ENCODE results near the gene HPSE.
A peak's percentile ranks its signal among the peaks of the same experiment; 100 is the strongest.
"Not testable (repeated sequence)": the region's sequence is repeated elsewhere in the genome, so short reads cannot be mapped to it uniquely, and the experiment has no call there.

HPSE gene

GRCh38 chr4:83283181-83283580 lies 51.5 kb downstream of the HPSE start:
- no peak for DNase-seq (ENCODE audit: low spot score)

GRCh38 chr4:83282049-83282535 lies 52.6 kb downstream of the HPSE start:
- peak; percentile 56 for DNase-seq (ENCODE audit: low spot score)

- no peak for DNase-seq (ENCODE audit: low spot score)
These were observed 53.3 kb downstream of the HPSE start for GRCh38 chr4:83281307-83281706.

- DNase-seq (ENCODE audit: low spot score), result no peak
These were observed 58.2 kb downstream of the HPSE start for GRCh38 chr4:83276299-83277040.

GRCh38 chr4:83273926-83274325 lies 60.7 kb downstream of the HPSE start:
- DNase-seq (ENCODE audit: low spot score), result not testable (repeated sequence)

GRCh38 chr4:83272900-83273299 lies 61.7 kb downstream of the HPSE start:
- DNase-seq (ENCODE audit: low spot score), result no peak

GRCh38 chr4:83269256-83269655 lies 65.4 kb downstream of the HPSE start:
- peak; percentile 22 for DNase-seq (ENCODE audit: low spot score)

- no peak for DNase-seq (ENCODE audit: low spot score)
These were observed 66.2 kb downstream of the HPSE start for GRCh38 chr4:83268491-83268890.

GRCh38 chr4:83267830-83268475 lies 66.7 kb downstream of the HPSE start:
- no peak for DNase-seq (ENCODE audit: low spot score)

- DNase-seq (ENCODE audit: low spot score), result no peak
These were observed 67.4 kb downstream of the HPSE start for GRCh38 chr4:83267121-83267829.

GRCh38 chr4:83266689-83267088 lies 68.0 kb downstream of the HPSE start:
- DNase-seq (ENCODE audit: low spot score), result no peak

- DNase-seq (ENCODE audit: low spot score), result no peak
These were observed 71.5 kb downstream of the HPSE start for GRCh38 chr4:83263106-83263505.

- DNase-seq (ENCODE audit: low spot score), result no peak
These were observed 72.0 kb downstream of the HPSE start for GRCh38 chr4:83262682-83263081.

- DNase-seq (ENCODE audit: low spot score), result no peak
These were observed 73.3 kb downstream of the HPSE start for GRCh38 chr4:83261307-83261706.

- no peak for DNase-seq (ENCODE audit: low spot score)
These were observed 75.1 kb downstream of the HPSE start for GRCh38 chr4:83259586-83259985.

- no peak for DNase-seq (ENCODE audit: low spot score)
These were observed 76.2 kb downstream of the HPSE start for GRCh38 chr4:83258461-83258860.

GRCh38 chr4:83257811-83258210 lies 76.8 kb downstream of the HPSE start:
- DNase-seq (ENCODE audit: low spot score), result no peak

GRCh38 chr4:83255584-83255983 lies 79.1 kb downstream of the HPSE start:
- peak; percentile 37 for DNase-seq (ENCODE audit: low spot score)

GRCh38 chr4:83252782-83253405 lies 81.8 kb downstream of the HPSE start:
- DNase-seq (ENCODE audit: low spot score), result peak; percentile 60

GRCh38 chr4:83251447-83251830 lies 83.2 kb downstream of the HPSE start:
- DNase-seq (ENCODE audit: low spot score), result no peak

- DNase-seq (ENCODE audit: low spot score), result peak; percentile 35
These were observed 83.8 kb downstream of the HPSE start for GRCh38 chr4:83250687-83251446.

GRCh38 chr4:83248486-83248885 lies 86.2 kb downstream of the HPSE start:
- DNase-seq (ENCODE audit: low spot score), result no peak

Measured in AG08395 (cell line).